ENCODE data around the gene TRH. TPM values are rescaled to one million over a fixed set of nuclear protein-coding genes. Genes with fewer than 3 reads are reported as not detected.

TRH gene
- total RNA-seq, 1 experiment from 2014 or later: 0.22 TPM

- DNase-seq (ENCODE audit: low spot score): no peak
- H3K27ac Mint-ChIP-seq: no peak overlapping the region
These were observed 36.2 kb upstream of the TRH start for GRCh38 chr3:129938140-129938930.

More at GRCh38 chr3:129938140-129938930, 36.2 kb upstream of the TRH start:
- no peaks in the 10 kb centered on the region for H3K9me3 Mint-ChIP-seq
- ATAC-seq: no peak
- TF ChIP-seq JAZF1 (CRISPR knock-in tag; IDR thresholded peaks at IDR 0.05): no peak
- TF ChIP-seq CDX4 (CRISPR knock-in tag; IDR thresholded peaks at IDR 0.05; ENCODE audit: borderline replicate concordance): no peak
- TF ChIP-seq JUN (CRISPR knock-in tag; IDR thresholded peaks at IDR 0.05): no peak
- TF ChIP-seq FOXP1 (CRISPR knock-in tag; IDR thresholded peaks at IDR 0.05; ENCODE audit: borderline replicate concordance): no peak
- no peak for TF ChIP-seq CREM (CRISPR knock-in tag; IDR thresholded peaks at IDR 0.05)
- no peak for TF ChIP-seq KAT7 (CRISPR knock-in tag; IDR thresholded peaks at IDR 0.05; ENCODE audit: borderline replicate concordance)
- no peak for TF ChIP-seq HMGA2 (CRISPR knock-in tag; IDR thresholded peaks at IDR 0.05)
- no peak for TF ChIP-seq ZNF532 (CRISPR knock-in tag; IDR thresholded peaks at IDR 0.05; ENCODE audit: borderline replicate concordance)
- TF ChIP-seq PRDM15 (CRISPR knock-in tag; IDR thresholded peaks at IDR 0.05): no peak
- TF ChIP-seq E2F4 (CRISPR knock-in tag; IDR thresholded peaks at IDR 0.05; ENCODE audit: borderline replicate concordance, low read depth): no peak
- no peak for TF ChIP-seq E2F1 (CRISPR knock-in tag; IDR thresholded peaks at IDR 0.05)
- TF ChIP-seq ZNF263 (CRISPR knock-in tag; IDR thresholded peaks at IDR 0.05; ENCODE audit: low read depth): no peak
- no peak for TF ChIP-seq TEAD4 (CRISPR knock-in tag; IDR thresholded peaks at IDR 0.05)
- no peak for TF ChIP-seq RORB (CRISPR knock-in tag; IDR thresholded peaks at IDR 0.05)
- POLR2A ChIA-PET: interaction anchor here (0.5 kb wide), 1 partner anchor 314 kb away, joined by 4 read pairs; no protein-coding TSS in a partner anchor
- no peaks in the 10 kb centered on the region for H3K36me3 Mint-ChIP-seq
- peaks cover 8% of the 10 kb centered on the region for H3K27me3 Mint-ChIP-seq (ENCODE audit: low read depth)
- no peak overlapping the region for H3K4me3 Mint-ChIP-seq
- H3K4me1 Mint-ChIP-seq: peaks cover 14% of the 10 kb centered on the region
- CTCF ChIA-PET: interaction anchor here (0.6 to 1.2 kb wide), 6 partner anchors 18 to 311 kb away, joined by 3 to 4 read pairs (median 3); no protein-coding TSS in a partner anchor
